Stimulated activated CD8-positive, alpha-beta memory T cell treated with anti-CD3 and anti-CD28 coated beads, Interleukin-4, amount 100 ng/mL, for 24 hours (primary cell): ENCODE data around the gene MAP3K2.
"Not testable (repeated sequence)": the region's sequence is repeated elsewhere in the genome, so short reads cannot be mapped to it uniquely, and the experiment has no call there.

ENCODE experiments used
- DNase-seq: peaks from one replicate; pipeline ENCODE4 v3.0.0-alpha.2; 2020; ENCODE audit warnings: low read depth

Gene MAP3K2

DNA sequence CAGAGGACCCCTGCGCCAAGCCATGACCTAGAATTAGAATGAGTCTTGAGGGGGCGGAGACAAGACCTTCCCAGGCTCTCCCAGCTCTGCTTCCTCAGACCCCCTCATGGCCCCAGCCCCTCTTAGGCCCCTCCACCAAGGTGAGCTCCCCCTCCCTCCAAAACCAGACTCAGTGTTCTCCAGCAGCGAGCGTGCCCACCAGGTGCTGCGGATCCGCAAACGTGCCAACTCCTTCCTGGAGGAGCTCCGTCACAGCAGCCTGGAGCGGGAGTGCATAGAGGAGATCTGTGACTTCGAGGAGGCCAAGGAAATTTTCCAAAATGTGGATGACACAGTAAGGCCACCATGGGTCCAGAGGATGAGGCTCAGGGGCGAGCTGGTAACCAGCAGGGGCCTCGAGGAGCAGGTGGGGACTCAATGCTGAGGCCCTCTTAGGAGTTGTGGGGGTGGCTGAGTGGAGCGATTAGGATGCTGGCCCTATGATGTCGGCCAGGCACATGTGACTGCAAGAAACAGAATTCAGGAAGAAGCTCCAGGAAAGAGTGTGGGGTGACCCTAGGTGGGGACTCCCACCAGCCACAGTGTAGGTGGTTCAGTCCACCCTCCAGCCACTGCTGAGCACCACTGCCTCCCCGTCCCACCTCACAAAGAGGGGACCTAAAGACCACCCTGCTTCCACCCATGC lies 33.5 kb upstream of the MAP3K2 start:
- DNase-seq = no peak

DNA sequence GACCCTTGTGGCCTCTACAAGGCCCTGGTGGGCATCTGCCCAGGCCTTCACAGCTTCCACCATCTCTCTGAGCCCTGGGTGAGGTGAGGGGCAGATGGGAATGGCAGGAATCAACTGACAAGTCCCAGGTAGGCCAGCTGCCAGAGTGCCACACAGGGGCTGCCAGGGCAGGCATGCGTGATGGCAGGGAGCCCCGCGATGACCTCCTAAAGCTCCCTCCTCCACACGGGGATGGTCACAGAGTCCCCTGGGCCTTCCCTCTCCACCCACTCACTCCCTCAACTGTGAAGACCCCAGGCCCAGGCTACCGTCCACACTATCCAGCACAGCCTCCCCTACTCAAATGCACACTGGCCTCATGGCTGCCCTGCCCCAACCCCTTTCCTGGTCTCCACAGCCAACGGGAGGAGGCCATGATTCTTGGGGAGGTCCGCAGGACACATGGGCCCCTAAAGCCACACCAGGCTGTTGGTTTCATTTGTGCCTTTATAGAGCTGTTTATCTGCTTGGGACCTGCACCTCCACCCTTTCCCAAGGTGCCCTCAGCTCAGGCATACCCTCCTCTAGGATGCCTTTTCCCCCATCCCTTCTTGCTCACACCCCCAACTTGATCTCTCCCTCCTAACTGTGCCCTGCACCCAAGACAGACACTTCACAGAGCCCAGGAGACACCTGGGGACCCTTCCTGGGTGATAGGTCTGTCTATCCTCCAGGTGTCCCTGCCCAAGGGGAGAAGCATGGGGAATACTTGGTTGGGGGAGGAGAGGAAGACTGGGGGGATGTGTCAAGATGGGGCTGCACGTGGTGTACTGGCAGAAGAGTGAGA lies 32.5 kb upstream of the MAP3K2 start:
- DNase-seq = no peak

DNA sequence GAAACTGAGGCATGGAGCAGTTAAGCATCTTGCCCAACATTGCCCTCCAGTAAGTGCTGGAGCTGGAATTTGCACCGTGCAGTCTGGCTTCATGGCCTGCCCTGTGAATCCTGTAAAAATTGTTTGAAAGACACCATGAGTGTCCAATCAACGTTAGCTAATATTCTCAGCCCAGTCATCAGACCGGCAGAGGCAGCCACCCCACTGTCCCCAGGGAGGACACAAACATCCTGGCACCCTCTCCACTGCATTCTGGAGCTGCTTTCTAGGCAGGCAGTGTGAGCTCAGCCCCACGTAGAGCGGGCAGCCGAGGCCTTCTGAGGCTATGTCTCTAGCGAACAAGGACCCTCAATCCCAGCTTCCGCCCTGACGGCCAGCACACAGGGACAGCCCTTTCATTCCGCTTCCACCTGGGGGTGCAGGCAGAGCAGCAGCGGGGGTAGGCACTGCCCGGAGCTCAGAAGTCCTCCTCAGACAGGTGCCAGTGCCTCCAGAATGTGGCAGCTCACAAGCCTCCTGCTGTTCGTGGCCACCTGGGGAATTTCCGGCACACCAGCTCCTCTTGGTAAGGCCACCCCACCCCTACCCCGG lies 31.8 kb upstream of the MAP3K2 start:
- DNase-seq = no peak

DNA sequence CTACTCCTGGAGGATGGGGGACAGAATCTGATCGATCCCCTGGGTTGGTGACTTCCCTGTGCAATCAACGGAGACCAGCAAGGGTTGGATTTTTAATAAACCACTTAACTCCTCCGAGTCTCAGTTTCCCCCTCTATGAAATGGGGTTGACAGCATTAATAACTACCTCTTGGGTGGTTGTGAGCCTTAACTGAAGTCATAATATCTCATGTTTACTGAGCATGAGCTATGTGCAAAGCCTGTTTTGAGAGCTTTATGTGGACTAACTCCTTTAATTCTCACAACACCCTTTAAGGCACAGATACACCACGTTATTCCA lies 31.3 kb upstream of the MAP3K2 start:
- DNase-seq = no peak

DNA sequence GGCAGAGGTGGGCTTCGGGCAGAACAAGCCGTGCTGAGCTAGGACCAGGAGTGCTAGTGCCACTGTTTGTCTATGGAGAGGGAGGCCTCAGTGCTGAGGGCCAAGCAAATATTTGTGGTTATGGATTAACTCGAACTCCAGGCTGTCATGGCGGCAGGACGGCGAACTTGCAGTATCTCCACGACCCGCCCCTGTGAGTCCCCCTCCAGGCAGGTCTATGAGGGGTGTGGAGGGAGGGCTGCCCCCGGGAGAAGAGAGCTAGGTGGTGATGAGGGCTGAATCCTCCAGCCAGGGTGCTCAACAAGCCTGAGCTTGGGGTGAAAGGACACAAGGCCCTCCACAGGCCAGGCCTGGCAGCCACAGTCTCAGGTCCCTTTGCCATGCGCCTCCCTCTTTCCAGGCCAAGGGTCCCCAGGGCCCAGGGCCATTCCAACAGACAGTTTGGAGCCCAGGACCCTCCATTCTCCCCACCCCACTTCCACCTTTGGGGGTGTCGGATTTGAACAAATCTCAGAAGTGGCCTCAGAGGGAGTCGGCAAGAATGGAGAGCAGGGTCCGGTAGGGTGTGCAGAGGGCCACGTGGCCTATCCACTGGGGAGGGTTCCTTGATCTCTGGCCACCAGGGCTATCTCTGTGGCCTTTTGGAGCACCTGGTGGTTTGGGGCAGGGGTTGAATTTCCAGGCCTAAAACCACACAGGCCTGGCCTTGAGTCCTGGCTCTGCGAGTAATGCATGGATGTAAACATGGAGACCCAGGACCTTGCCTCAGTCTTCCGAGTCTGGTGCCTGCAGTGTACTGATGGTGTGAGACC lies 30.7 kb upstream of the MAP3K2 start, which contains the start of gene PROC:
Gene PROC (plus strand): TSS at position 128 of the 812 bp plus-strand sequence. CDS start 1,516 bp downstream, outside the sequence.
- no peak for DNase-seq

DNA sequence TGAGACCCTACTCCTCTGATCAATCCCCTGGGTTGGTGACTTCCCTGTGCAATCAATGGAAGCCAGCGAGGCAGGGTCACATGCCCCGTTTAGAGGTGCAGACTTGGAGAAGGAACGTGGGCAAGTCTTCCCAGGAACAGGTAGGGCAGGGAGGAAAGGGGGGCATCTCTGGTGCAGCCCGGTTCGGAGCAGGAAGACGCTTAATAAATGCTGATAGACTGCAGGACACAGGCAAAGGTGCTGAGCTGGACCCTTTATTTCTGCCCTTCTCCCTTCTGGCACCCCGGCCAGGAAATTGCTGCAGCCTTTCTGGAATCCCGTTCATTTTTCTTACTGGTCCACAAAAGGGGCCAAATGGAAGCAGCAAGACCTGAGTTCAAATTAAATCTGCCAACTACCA lies 29.6 kb upstream of the MAP3K2 start:
- no peak for DNase-seq

DNA sequence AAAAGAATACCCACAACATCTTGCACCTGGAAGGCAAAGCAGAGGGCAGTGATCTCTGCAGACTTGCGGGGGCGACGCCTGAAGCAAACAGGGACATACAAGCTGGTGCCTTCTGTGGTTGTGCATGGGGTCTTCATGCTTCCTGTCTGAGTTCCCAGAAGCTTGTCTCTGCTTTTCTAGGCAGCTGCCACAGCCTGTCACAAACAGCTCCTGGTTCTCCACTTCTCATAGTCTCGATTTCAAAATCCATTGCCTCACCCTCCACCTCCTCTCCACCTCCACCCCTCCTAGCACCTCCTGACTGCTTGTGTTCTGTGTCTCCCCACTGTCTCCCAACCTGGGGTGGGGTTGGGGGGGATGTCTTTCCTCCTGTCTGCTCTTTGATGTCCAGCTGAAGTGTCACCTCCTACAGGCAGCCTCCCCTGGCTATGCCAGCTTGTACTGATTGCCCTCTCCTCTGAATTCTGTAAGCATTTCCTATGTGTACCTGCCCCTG lies 28.8 kb upstream of the MAP3K2 start:
- DNase-seq = no peak

DNA sequence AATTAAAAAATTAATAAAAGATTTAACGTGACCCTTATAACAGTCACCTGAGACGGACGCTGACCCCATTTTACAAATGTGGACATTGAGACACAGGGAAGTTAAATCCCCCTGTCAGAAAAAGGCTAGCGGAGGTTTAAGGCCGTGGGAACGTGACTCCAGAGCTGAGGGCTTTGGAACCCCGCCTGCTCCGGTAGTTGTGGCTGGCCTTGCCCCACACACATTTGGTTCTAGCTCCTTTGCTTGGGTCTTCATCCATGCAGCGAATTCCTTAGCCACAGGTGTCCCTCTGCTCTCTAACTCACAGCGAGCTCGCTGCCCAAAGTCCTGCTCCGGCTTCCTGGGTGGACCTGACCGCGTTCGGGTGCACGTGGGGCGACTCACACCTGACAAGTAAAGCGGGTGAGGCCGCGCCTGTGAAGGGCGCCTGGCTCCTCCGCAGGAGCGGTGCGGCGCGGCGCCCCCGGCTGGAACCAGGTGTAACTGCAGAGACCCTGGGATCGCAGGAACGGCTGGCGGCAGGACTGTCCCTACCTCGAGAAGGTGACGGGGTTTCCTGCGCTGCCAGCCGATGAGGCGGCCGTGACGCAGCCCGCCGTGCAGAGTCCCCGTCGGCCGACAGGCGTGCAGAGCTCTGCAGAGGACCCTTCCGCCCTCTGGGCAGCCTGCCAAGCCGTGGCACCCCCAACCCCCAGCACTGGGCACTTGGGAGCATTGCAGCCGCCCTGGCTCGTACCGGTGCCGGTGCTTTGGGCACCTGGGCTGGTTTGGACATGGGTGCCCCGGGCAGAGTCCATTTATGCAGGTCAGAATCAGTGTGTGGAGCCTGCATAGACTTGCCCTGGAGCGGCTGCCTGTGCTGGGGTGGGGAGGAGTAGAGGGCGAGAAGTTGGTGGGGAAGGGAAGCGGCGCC lies 28.1 kb upstream of the MAP3K2 start:
- DNase-seq = peak; percentile 64

DNA sequence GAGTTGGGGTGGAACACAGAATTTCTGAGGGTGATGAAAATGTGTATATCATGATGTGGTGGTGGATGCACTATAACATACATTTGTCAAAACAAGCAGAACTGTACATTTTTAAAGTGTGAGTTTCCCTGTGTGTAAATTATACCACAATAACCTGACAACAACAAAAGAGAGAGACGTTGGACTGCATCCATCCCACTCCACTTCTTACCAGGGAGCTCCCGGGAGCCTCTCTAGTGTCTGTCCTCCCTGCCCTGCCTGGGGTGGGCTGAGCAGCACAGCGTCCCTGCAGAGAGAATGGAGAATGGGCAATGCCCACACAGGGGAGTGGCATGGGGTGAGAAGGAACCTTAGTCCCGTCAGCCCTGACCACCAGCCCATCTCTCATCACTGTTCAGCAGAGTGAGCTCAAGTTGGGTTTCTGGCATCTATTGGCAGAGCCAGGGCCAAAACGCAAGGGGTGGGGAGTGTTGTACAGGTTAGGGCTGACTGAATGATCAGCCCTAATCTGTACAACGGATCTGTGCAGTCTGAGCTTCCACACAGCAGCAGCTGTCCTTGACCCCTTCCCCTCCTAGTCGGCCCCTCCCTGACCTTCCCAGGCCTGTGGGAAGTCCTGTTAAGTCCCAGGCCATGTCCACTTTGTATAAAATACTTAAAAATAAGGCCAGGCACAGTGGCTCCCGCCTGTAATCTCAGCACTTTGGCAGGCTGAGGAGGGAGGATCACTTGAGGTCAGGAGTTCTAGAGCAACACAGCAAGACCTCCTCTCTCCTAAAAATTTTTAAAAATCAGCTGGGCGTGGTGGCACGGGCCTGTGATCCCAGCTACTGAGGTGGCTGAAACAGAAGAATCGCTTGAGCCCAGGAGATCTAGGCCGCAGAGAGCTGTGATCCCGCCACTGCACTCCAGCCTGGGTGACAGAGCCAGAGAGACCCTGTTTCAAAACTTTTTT lies 27.1 kb upstream of the MAP3K2 start:
- no peak for DNase-seq

DNA sequence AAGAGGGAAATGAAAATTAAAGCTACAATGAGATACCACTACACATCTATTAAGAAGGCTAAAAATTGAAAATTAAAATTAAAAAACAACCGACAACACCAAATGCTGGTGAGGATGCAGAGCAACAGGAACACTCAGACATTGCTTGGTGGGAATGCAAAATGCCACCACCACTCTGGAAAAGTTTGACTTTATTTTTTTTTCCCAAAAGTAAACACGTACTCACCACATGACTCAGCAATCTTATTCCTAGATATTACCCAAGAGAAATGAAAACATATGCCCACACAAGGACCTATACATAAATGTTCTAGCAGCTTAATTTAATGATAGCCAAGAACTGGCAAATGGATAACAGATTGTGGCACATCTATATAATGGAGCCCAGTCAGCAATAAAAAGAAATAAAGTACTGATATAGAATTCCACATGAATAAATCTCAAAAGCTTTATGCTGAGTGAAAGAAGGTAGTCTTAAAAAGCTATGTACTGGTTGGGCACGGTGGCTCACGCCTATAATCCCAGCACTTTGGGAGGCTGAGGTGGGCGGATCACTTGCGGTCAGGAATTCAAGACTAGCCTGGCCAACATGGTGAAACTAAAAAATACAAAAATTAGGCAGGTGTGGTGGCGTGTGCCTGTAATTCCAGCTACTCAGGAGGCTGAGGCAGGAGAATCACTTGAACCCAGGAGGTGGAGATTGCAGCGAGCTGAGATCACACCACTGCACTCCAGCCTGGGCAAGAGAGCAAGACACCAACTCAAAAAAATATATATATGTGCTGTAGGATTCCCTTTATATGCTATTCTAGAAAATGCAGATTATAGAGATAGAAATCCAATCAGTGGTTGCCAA lies 26.2 kb upstream of the MAP3K2 start:
- DNase-seq = no peak

DNA sequence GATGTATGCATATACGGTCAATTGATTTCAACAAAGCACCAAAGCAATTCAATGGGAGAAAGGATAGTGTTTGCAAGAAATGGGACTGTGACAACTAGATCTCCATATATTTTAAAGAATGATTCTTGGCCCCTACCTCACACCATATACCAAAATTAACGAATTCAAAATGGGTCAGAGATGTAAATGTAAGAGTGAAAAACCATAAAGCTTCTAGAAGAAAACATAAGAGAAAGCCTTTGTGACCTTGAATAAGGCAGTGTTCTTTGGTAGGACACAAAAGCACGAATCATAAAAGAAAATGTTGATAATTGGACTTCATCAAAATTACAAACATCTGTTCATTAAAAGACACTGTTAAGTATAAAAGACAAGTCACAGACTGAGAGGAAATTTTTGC lies 25.4 kb upstream of the MAP3K2 start:
- DNase-seq = no peak

DNA sequence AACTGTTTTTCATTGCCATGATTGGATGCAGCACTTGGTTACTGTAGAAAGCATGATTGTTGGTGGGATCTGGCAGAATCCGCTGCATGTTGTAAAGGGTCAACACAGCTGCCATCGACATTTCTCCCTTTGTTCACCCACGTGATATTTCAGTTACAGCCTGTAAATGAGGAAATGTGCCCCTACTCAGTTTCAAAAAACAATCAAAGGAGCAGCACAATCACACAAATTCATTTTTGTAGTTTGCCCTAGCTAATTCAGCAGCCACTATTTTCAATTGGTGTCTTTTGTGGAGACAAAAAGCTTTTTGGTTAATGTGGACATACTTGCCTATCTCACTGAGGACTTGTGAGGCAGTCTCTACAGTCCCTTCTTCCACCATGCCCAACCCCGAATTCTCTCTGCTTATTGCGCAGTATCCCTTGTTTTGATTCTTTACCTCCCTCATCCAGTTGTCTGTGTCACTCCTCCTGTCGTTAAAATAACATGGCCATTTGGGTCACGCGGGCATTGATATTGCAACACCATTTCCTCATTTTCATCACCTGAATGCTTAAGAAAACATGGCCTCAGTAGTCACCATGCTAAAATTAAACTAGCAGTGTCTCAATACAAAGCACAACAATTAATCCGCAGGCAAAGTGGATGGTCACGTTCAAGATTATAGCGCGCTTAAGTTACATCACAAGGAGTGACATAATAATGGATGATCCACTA lies 24.0 kb upstream of the MAP3K2 start:
- DNase-seq = no peak

DNA sequence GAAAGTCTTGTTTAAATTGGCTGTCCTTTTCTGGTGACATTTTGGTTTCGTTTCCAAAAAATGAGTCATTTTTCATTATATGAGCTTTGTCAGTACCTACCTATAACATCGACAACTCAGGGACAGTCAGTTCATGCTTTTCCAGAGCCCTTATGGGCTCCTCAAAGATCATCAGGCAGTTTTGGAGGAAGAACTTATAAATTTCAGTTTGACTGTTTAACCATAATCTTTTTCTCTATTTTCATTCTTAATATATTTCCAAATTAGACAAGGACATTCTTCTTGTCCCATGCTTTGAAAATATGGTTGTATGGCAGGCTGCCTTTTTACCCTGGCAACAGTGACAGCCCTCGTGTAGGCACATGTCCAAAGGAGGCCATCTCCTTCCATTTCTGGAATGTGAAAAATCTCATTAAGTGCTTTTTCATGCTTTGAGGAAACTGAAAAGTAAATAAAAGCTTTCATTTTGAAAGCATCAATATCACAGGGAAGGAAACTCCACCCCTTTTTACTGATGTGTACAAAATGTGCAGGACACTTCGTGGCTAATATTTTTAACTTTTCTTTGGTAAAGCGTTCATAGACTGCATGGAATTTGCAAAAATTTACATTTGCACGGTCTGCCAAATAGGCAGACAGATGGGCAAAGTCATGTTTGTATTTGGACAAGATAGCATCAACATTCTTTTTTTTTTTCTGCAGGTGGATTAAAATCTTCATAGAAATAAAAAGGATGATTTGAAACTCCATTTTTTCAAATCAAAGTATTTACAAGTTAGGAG lies 23.3 kb upstream of the MAP3K2 start:
- no peak for DNase-seq

DNA sequence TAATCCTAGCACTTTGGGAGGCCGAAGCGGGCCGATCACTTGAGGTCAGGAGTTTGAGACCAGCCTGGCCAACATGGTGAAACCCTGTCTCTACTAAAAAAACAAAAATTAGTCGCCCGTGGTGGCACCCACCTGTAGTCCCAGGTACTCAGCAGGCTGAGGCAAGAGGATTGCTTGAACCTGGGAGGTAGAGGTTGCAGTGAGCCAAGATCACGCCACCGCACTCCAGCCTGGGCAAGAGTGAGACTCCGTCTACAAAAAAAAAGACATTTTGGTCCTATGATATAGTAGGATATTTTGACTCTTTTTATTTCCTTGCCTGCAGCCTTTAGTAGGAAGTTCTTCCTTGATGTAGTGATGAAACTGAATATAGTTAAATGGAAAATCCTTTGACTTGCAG lies 21.9 kb upstream of the MAP3K2 start:
- DNase-seq = not testable (repeated sequence)

DNA sequence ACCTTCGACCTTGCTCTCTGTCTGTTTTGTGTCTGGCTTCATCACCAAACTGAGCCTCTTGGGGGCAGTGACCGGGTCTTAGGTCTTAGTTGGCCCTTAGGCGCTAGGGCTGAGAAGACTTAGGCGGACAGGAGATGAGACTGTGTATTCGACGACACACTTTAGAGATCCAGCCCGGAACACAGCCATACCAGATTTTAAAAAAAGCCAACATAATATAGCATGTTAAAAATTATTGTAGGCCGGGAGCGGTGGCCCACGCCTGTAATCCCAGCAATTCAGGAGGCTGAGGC lies 21.0 kb upstream of the MAP3K2 start:
- no peak for DNase-seq

DNA sequence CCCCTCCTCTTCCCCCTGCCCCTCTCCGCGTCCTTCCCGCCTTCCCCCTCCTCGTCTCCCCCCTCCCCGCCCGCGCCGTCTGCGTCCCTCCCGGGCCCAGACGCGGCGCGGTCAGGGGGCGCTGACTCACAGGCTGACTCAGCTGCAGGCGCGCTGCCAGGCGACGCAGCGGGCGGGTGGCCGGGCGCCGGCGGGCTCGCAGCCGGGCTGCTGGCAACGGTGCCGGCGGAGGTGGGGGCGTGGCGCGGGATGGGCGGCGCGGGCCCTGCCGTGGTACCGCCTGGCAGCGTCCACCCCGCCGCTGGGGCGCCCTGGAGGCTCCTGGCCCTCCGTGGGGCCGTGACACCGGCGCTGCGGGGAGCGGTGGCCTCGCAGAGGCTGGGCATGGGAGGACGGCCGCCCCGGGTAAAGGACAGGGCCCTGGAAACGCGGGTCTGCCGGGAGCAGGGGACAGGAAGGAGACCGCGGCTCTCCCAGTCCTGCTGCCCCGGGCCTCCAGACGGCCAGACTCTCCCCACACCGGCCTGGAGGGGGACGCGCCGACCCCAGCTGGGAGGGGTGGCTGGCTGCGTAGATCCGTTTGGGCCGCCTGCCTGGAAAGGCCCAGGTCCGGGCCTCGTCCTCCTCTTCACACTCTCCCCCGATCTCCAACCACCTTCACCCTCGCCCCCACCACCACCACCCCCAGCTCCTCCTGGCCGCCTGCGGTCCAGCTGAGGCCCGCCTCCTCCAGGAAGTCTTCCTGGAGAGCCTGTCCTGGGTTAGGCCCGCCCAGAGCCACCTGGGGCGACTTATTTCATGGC lies 20.4 kb upstream of the MAP3K2 start:
- DNase-seq = peak; percentile 87

DNA sequence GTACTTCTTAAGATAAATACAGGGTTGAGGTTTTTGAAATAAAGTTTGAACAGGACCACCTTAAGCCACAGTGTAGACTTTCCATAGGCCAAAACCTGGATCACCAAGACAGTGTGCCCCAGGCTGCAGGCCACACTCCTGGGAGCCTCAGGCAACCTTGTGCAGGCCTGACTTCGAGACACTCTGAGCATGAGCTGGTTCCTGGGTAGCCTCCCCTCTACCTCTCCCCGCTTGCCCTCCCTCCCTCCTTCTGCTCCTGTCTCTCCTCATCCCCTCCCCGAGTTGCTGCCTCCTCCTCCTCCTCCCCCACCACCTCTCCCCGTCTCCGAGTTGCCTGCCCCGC lies 19.9 kb upstream of the MAP3K2 start:
- DNase-seq = no peak
